GM12878 (cell line): ENCODE measurements around the gene ERAL1. TPM values are rescaled to one million over a fixed set of nuclear protein-coding genes. Genes with fewer than 3 reads are reported as not detected.

Source experiments
- ATAC-seq: fragments of 200-7000 bp; cut with Tn5 transposase; 3 replicates; pipeline ENCODE4 v1.9.1; 2020; ENCODE audit warnings: mild to moderate bottlenecking, moderate library complexity
- BruUV-seq: library from RNA; stranded (reverse); fragments of 400-500 nt; replicated peaks from 2 replicates; lab custom pipeline; 2021; lab: Mats Ljungman, UMichigan
- CTCF ChIA-PET: fragments of 300-600 bp; sonication (Branson Sonifier 250); formaldehyde crosslinking; extraction: SDS; loops from one replicate; lab custom pipeline; 2021; ENCODE audit warnings: inconsistent platforms; lab: Yijun Ruan, JAX
- POLR2A ChIA-PET: fragments of 350-600 bp; formaldehyde crosslinking; extraction: SDS; loops from one replicate; lab custom pipeline; 2021; ENCODE audit warnings: inconsistent platforms; lab: Charles Lee
- RAD21 ChIA-PET: fragments of 300-600 bp; sonication (Branson Sonifier 250); formaldehyde crosslinking; loops from one replicate; lab custom pipeline; 2023; ENCODE audit warnings: antibody characterized with exemption; ENCODE audit not compliant: unreplicated experiment; lab: Charles Lee
- SMC1A ChIA-PET: fragments of 300-600 bp; sonication (Branson Sonifier 250); formaldehyde crosslinking; loops from one replicate; lab custom pipeline; 2023; ENCODE audit not compliant: unreplicated experiment, uncharacterized antibody; lab: Charles Lee
- DNase-seq: peaks from one replicate; pipeline ENCODE4 v3.0.0-alpha.2; 2011; ENCODE audit warnings: low read depth, low spot score
- FAIRE-seq: peaks from 3 replicates; lab custom pipeline; 2011; peaks lifted over from hg19 to GRCh38; lab: Jason Lieb, UNC
- H2AFZ ChIP-seq: 2 replicates; pipeline ENCODE4 v1.6.0; 2011; ENCODE audit warnings: low read depth, low read length, control low read depth; ENCODE audit not compliant: control insufficient read depth
- H3K27ac ChIP-seq: 2 replicates; pipeline ENCODE4 v1.5.1; 2011; ENCODE audit warnings: control low read depth; ENCODE audit not compliant: control insufficient read depth, insufficient read depth
- H3K27me3 ChIP-seq, 2 experiments: replicated peaks in 1 of 2; 2 replicates each; pipeline versions ENCODE4 v1.6.0 to v1.6.1; 2011; ENCODE audit warnings: low read length in 1 of 2; ENCODE audit not compliant: control insufficient read depth in 2 of 2, insufficient read depth in 2 of 2
- H3K36me3 ChIP-seq, 2 experiments: 2 replicates each; pipeline ENCODE4 v1.5.1; 2011; ENCODE audit warnings: low read length in 1 of 2; ENCODE audit not compliant: control insufficient read depth in 2 of 2, insufficient read depth in 2 of 2
- H3K4me1 ChIP-seq: 2 replicates; pipeline ENCODE4 v1.6.1; 2011; ENCODE audit warnings: mild to moderate bottlenecking, low read length, moderate library complexity, mixed read lengths; ENCODE audit not compliant: control insufficient read depth, insufficient read depth
- H3K4me2 ChIP-seq: 2 replicates; pipeline ENCODE4 v1.6.0; 2011; ENCODE audit warnings: control low read depth; ENCODE audit not compliant: control insufficient read depth, insufficient read depth
- H3K4me3 ChIP-seq: fragments of 200-600 bp; sonication (generic); 2 replicates; pipeline ENCODE4 v1.5.1; 2016
- H3K79me2 ChIP-seq: 2 replicates; pipeline ENCODE4 v1.6.0; 2011; ENCODE audit warnings: low read length; ENCODE audit not compliant: control insufficient read depth, insufficient read depth
- H3K9ac ChIP-seq: 2 replicates; pipeline ENCODE4 v1.8.0; 2011; ENCODE audit warnings: low read length, control low read depth, mixed read lengths; ENCODE audit not compliant: control insufficient read depth, insufficient read depth
- H3K9me3 ChIP-seq: replicated peaks from 3 replicates; pipeline ENCODE4 v1.5.1; 2011; ENCODE audit warnings: mild to moderate bottlenecking, low read length; ENCODE audit not compliant: control insufficient read depth, insufficient read depth
- H4K20me1 ChIP-seq: 2 replicates; pipeline ENCODE4 v1.6.0; 2011; ENCODE audit not compliant: control insufficient read depth, insufficient read depth
- BRCA1 ChIP-seq: IDR thresholded peaks from 2 replicates; pipeline ENCODE4 v1.6.1; 2011; ENCODE audit warnings: low read depth, low read length, improper control_type of control experiment
- CHD2 ChIP-seq: IDR thresholded peaks from 2 replicates; pipeline ENCODE4 v1.6.1; 2011; ENCODE audit warnings: low read depth, low read length, improper control_type of control experiment, borderline replicate concordance
- ESRRA ChIP-seq: IDR thresholded peaks from 2 replicates; pipeline ENCODE4 v1.6.1; 2012; ENCODE audit warnings: mild to moderate bottlenecking, low read length, improper control_type of control experiment
- HDAC2 ChIP-seq: fragments of 200-600 bp; sonication (generic); IDR thresholded peaks from 2 replicates; pipeline ENCODE4 v1.6.1; 2017
- IKZF2 ChIP-seq, 2 experiments: fragments of 450-650 bp; IDR thresholded peaks; 2 replicates each; pipeline ENCODE4 v1.6.1; 2017; ENCODE audit warnings: mild to moderate bottlenecking in 2 of 2, moderate library complexity in 2 of 2
- IRF4 ChIP-seq: IDR thresholded peaks from 2 replicates; pipeline ENCODE4 v1.6.1; 2011; ENCODE audit warnings: low read depth, low read length
- NBN ChIP-seq: fragments of 450-650 bp; IDR thresholded peaks from 2 replicates; pipeline ENCODE4 v1.6.1; 2016
- NFIC ChIP-seq: IDR thresholded peaks from 2 replicates; pipeline ENCODE4 v1.6.1; 2012; ENCODE audit warnings: low read depth, mild to moderate bottlenecking, inconsistent platforms, low read length, moderate library complexity
- POLR2AphosphoS2 ChIP-seq: IDR thresholded peaks from 2 replicates; pipeline ENCODE4 v1.6.1; 2011; ENCODE audit warnings: low read depth, mild to moderate bottlenecking, low read length, improper control_type of control experiment, moderate library complexity
- RFX5 ChIP-seq: IDR thresholded peaks from 2 replicates; pipeline ENCODE4 v1.6.1; 2011; ENCODE audit warnings: low read depth, low read length, improper control_type of control experiment
- SMARCA5 ChIP-seq: fragments of 450-650 bp; IDR thresholded peaks from 2 replicates; pipeline ENCODE4 v1.6.1; 2017; ENCODE audit warnings: mild to moderate bottlenecking
- TBL1XR1 ChIP-seq: IDR thresholded peaks from 2 replicates; pipeline ENCODE4 v1.6.1; 2012; ENCODE audit warnings: low read depth, low read length, improper control_type of control experiment
- ZBED1 ChIP-seq: IDR thresholded peaks from 2 replicates; pipeline ENCODE4 v1.6.1; 2016; ENCODE audit warnings: borderline replicate concordance
- ZNF24 ChIP-seq: fragments of 450-650 bp; IDR thresholded peaks from 2 replicates; pipeline ENCODE4 v1.6.1; 2017; ENCODE audit warnings: antibody characterized with exemption, mild to moderate bottlenecking
- WGBS: methylation state at CpG from one replicate; pipeline ENCODE4 v1.1.6; 2016; ENCODE audit warnings: low lambda C conversion rate; ENCODE audit not compliant: insufficient replicate concordance, insufficient coverage; ENCODE audit errors: missing lambda C conversion rate; 5-methylcytosine and 5-hydroxymethylcytosine counted together
- in situ Hi-C: fragments of 300-500 bp; cut with MboI; formaldehyde crosslinking; loops from 9 replicates; pipeline ENCODE4 v1.14.3; 2018; ENCODE audit warnings: mixed read lengths
- intact Hi-C: fragments of 100-400 bp; cut with micrococcal nuclease; formaldehyde crosslinking; loops from one replicate; pipeline ENCODE4 v1.14.2; 2022; ENCODE audit not compliant: unreplicated experiment
- polyA plus RNA-seq, 11 experiments: library from polyadenylated mRNA; depleted of rRNA in 4 of 11; unstranded in 6 of 11; stranded (reverse) in 5 of 11; fragments of >200 nt; fragmentation: Nextera tagmentation in 4 of 11; fragmentation: Illumina TruSeq in 1 of 11; extraction: Ambion mirVana in 4 of 11; extraction: Trizol in 1 of 11; gene quantifications; 1 replicate in 1 of 11; 2 replicates in 10 of 11; pipeline versions ENCODE4 v1.2.1 to v1.2.3, GENCODE V29; 2011 to 2016; ENCODE audit warnings: inconsistent platforms in 2 of 11, missing spikeins in 2 of 11, low read depth in 1 of 11
- total RNA-seq, 4 experiments: library from RNA; depleted of rRNA in 3 of 4; stranded (reverse); fragments of >200 nt in 3 of 4; fragmentation: Illumina TruSeq in 1 of 4; extraction: Trizol in 1 of 4; gene quantifications; 2 replicates each; pipeline versions ENCODE4 v1.2.1 to v1.2.3, GENCODE V29; 2013 to 2021
- TF ChIP-seq, protein P1 (sequence below): fragments of 150-350 bp; IDR thresholded peaks from 2 replicates; pipeline ENCODE4 v1.6.1; 2016; ENCODE audit warnings: low read depth, low read length
- TF ChIP-seq, protein P2 (sequence below): fragments of 450-650 bp; IDR thresholded peaks from 2 replicates; pipeline ENCODE4 v1.6.1; 2017; ENCODE audit warnings: antibody characterized with exemption, mild to moderate bottlenecking, moderate library complexity

Gene ERAL1
- total and polyA plus RNA-seq, 10 of the 15 experiments (the other 5 are each of a cell fraction or from before 2014, with no cell fraction given): 27.7 to 175 (median 104) TPM

DNA sequence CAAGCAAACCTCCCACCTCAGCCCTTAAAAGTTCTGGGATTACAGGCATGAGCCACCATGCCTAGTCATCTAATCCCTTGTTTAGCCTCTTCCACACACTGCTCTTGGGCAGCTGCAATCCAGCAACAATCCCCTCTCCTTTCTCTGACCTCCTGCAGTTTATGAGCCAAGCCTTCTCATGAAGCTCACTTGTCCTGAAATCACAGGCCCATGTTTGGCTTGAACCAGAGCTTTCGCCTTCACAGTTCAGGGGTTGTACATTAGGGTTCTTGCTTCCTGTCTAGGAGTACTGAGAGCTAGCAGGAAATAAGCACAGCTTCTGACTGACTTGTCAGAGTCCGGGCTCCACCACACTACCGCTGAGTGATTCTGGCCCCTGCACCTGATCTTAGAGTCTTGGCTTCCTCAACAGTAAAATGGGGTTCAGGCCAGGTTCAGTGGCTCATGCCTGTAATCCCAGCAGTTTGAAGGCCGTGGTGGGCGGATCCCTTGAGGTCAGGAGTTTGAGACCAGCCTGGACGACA lies 16.3 kb downstream of the ERAL1 start:
- Histone ChIP-seq H4K20me1 (no peaks in the 10 kb centered on the region), H2AFZ (peak overlapping the region; percentile 93), H3K4me2 (peak overlapping the region; percentile 36), H3K4me3 (no peak overlapping the region), H3K36me3 (no peaks in the 10 kb centered on the region), H3K27me3 (no peaks in the 10 kb centered on the region), H3K9ac (peak overlapping the region; percentile 55), H3K27ac (peak overlapping the region; percentile 61), H3K9me3 (no peaks in the 10 kb centered on the region), H3K79me2 (no peaks in the 10 kb centered on the region), H3K4me1 (peaks cover 15% of the 10 kb centered on the region)
- CTCF ChIA-PET: interaction anchor here (0.5 to 2.6 kb wide), 15 partner anchors 11 to 645 kb away, joined by 3 to 21 read pairs (median 5); partner anchors contain the start of genes DHRS13 and FLOT2
- ATAC-seq (peak; percentile 99), FAIRE-seq (peak; percentile 99), DNase-seq (peak; percentile 79)
- in situ Hi-C loops: no loop called here
- RAD21 ChIA-PET: interaction anchor here (0.6 to 2.6 kb wide), 14 partner anchors 15 to 575 kb away, joined by 3 to 14 read pairs (median 5); partner anchors contain the start of genes DHRS13, FAM222B, FLOT2 and TLCD1
- BruUV-seq: no TSS peak
- whole genome bisulfite sequencing: under 1% methylated on average over 6 of the region's 6 CpGs
- intact Hi-C loops: no loop called here
- POLR2A ChIA-PET: interaction anchor here (0.5 to 2.1 kb wide), 11 partner anchors 13 to 152 kb away, joined by 3 to 9 read pairs (median 5); partner anchors contain the start of genes FAM222B, FLOT2 and RPL23A
- SMC1A ChIA-PET: interaction anchor here (0.7 to 2.0 kb wide), 15 partner anchors 9 to 149 kb away, joined by 3 to 13 read pairs (median 3); partner anchors contain the start of gene FLOT2
- TF ChIP-seq IRF4 (no peak), ZBED1 (no peak), NFIC (no peak), ESRRA (no peak), POLR2AphosphoS2 (no peak), BRCA1 (no peak), ZNF24 (no peak), HDAC2 (no peak), CHD2 (no peak), IKZF2 (IDR thresholded peaks at IDR 0.05) (peak; percentile 16 to 33; a peak in 2 of 4 replicates), RFX5 (no peak), TBL1XR1 (no peak), NBN (peak; percentile 20; the same call in 1 of the 2 replicates), SMARCA5 (no peak)
- TF ChIP-seq, protein P1, sequence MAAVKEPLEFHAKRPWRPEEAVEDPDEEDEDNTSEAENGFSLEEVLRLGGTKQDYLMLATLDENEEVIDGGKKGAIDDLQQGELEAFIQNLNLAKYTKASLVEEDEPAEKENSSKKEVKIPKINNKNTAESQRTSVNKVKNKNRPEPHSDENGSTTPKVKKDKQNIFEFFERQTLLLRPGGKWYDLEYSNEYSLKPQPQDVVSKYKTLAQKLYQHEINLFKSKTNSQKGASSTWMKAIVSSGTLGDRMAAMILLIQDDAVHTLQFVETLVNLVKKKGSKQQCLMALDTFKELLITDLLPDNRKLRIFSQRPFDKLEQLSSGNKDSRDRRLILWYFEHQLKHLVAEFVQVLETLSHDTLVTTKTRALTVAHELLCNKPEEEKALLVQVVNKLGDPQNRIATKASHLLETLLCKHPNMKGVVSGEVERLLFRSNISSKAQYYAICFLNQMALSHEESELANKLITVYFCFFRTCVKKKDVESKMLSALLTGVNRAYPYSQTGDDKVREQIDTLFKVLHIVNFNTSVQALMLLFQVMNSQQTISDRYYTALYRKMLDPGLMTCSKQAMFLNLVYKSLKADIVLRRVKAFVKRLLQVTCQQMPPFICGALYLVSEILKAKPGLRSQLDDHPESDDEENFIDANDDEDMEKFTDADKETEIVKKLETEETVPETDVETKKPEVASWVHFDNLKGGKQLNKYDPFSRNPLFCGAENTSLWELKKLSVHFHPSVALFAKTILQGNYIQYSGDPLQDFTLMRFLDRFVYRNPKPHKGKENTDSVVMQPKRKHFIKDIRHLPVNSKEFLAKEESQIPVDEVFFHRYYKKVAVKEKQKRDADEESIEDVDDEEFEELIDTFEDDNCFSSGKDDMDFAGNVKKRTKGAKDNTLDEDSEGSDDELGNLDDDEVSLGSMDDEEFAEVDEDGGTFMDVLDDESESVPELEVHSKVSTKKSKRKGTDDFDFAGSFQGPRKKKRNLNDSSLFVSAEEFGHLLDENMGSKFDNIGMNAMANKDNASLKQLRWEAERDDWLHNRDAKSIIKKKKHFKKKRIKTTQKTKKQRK: no peak
- TF ChIP-seq, protein P2, sequence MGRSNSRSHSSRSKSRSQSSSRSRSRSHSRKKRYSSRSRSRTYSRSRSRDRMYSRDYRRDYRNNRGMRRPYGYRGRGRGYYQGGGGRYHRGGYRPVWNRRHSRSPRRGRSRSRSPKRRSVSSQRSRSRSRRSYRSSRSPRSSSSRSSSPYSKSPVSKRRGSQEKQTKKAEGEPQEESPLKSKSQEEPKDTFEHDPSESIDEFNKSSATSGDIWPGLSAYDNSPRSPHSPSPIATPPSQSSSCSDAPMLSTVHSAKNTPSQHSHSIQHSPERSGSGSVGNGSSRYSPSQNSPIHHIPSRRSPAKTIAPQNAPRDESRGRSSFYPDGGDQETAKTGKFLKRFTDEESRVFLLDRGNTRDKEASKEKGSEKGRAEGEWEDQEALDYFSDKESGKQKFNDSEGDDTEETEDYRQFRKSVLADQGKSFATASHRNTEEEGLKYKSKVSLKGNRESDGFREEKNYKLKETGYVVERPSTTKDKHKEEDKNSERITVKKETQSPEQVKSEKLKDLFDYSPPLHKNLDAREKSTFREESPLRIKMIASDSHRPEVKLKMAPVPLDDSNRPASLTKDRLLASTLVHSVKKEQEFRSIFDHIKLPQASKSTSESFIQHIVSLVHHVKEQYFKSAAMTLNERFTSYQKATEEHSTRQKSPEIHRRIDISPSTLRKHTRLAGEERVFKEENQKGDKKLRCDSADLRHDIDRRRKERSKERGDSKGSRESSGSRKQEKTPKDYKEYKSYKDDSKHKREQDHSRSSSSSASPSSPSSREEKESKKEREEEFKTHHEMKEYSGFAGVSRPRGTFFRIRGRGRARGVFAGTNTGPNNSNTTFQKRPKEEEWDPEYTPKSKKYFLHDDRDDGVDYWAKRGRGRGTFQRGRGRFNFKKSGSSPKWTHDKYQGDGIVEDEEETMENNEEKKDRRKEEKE: no peak
